Measurements from ENCODE around the gene SEC14L3. TPM values are rescaled to one million over a fixed set of nuclear protein-coding genes. Genes with fewer than 3 reads are reported as not detected.

Gene SEC14L3
- polyA plus RNA-seq, 3 donors, result not detected

- Histone ChIP-seq H3K4me1 (ENCODE audit: control insufficient read depth in 1 of 2, insufficient read depth in 2 of 2, low read length in 2 of 2) (no peaks in the 10 kb centered on the region), H2AFZ (ENCODE audit: insufficient read depth, low read depth, low read length, poor library complexity, severe bottlenecking) (no peak overlapping the region), H3K36me3 (replicated peaks in 1 of 2; ENCODE audit: control insufficient read depth in 1 of 2, insufficient read depth in 2 of 2, low read length in 2 of 2) (no peaks in the 10 kb centered on the region), H3K79me2 (ENCODE audit: insufficient read depth, low read length) (no peaks in the 10 kb centered on the region), H3K27me3 (ENCODE audit: control insufficient read depth in 2 of 2, insufficient read depth in 2 of 2, low read length in 2 of 2) (no peaks in the 10 kb centered on the region), H3K27ac (ENCODE audit: low read depth in 1 of 2, low read length in 2 of 2) (no peak overlapping the region), H4K20me1 (ENCODE audit: insufficient read depth, low read length) (no peaks in the 10 kb centered on the region), H3K9ac (ENCODE audit: insufficient read depth, low read length, poor library complexity, severe bottlenecking) (no peak overlapping the region), H3K4me3 (replicated peaks in 1 of 3; ENCODE audit: low read depth in 2 of 3, low read length in 3 of 3) (no peak overlapping the region), H3K4me2 (replicated peaks; ENCODE audit: extremely low read depth, low read length, poor library complexity, severe bottlenecking) (no peak overlapping the region), H3K9me3 (replicated peaks in 1 of 2; ENCODE audit: control insufficient read depth in 1 of 2, insufficient read depth in 1 of 2, low read length in 2 of 2) (no peaks in the 10 kb centered on the region)
- H3K9me3 Mint-ChIP-seq, result no peaks in the 10 kb centered on the region
- no peak overlapping the region for H3K4me3 Mint-ChIP-seq
- H3K27ac Mint-ChIP-seq, result no peak overlapping the region
- TF ChIP-seq, protein P1, sequence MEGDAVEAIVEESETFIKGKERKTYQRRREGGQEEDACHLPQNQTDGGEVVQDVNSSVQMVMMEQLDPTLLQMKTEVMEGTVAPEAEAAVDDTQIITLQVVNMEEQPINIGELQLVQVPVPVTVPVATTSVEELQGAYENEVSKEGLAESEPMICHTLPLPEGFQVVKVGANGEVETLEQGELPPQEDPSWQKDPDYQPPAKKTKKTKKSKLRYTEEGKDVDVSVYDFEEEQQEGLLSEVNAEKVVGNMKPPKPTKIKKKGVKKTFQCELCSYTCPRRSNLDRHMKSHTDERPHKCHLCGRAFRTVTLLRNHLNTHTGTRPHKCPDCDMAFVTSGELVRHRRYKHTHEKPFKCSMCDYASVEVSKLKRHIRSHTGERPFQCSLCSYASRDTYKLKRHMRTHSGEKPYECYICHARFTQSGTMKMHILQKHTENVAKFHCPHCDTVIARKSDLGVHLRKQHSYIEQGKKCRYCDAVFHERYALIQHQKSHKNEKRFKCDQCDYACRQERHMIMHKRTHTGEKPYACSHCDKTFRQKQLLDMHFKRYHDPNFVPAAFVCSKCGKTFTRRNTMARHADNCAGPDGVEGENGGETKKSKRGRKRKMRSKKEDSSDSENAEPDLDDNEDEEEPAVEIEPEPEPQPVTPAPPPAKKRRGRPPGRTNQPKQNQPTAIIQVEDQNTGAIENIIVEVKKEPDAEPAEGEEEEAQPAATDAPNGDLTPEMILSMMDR (IDR thresholded peaks at IDR 0.05), result no peak
- intact Hi-C loops (cut with micrococcal nuclease), result loop anchor here in 1 of 2 donors (10.0 kb wide), 1 partner anchor 369 kb away; no protein-coding TSS in a partner anchor
- WGBS (ENCODE audit: insufficient coverage), result no CpG with 5 or more reads among the region's 4 CpGs
- no peaks in the 10 kb centered on the region for H3K36me3 Mint-ChIP-seq
- DNase-seq, result no peak
- peaks cover 10 to 30% (median 13%) of the 10 kb centered on the region in 3 donors for H3K27me3 Mint-ChIP-seq (ENCODE audit: low read depth in 3 of 3)
- no peaks in the 10 kb centered on the region for H3K4me1 Mint-ChIP-seq
These were observed 2.3 kb upstream of the SEC14L3 start for GRCh38 chr22:30474121-30474520.

DNA sequence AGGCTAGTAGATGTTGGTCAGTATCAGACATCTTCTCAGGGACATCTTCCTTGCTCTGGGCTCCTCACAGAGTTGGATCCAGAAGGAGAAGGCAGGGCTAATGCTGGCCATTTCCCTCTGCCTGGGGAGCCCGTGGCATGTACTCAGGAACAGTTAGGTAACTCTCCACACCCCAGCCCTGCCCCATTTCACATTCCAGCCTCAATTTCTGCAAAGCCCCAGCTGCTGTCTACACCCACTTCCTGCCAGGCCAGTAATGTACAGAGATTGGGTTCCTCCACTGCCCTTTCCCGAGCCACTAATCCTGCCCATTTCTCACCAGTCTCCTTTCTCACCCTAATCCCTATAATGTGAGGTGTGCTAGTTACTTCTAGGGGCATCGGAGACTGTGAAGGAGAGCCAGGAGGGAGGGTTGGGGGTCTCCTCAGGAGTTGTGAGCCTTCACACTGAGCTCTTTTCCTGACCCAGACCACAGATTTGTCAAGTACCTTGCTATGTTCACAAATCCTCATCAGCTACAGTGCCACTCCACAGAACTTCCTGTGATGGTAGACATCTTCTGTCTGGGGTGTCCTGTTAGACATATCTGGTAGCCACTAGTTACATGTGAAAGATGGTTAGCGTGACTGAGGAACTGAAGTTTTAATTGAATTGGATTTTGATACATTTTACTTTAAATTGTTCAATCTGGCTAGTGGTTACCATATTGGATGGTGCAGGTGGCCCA, 1.3 kb upstream of the SEC14L3 start:
- no peak overlapping the region for H3K4me3 ChIP-seq (replicated peaks in 1 of 3; ENCODE audit: low read depth in 2 of 3, low read length in 3 of 3)
- no peaks in the 10 kb centered on the region for H3K9me3 ChIP-seq (replicated peaks in 1 of 2; ENCODE audit: control insufficient read depth in 1 of 2, insufficient read depth in 1 of 2, low read length in 2 of 2)
- H3K4me1 ChIP-seq (ENCODE audit: control insufficient read depth in 1 of 2, insufficient read depth in 2 of 2, low read length in 2 of 2), result no peaks in the 10 kb centered on the region
- no peak for DNase-seq
- no peaks in the 10 kb centered on the region for H3K4me1 Mint-ChIP-seq
- H3K9ac ChIP-seq (ENCODE audit: insufficient read depth, low read length, poor library complexity, severe bottlenecking), result no peak overlapping the region
- no peak overlapping the region for H2AFZ ChIP-seq (ENCODE audit: insufficient read depth, low read depth, low read length, poor library complexity, severe bottlenecking)
- H3K36me3 ChIP-seq (replicated peaks in 1 of 2; ENCODE audit: control insufficient read depth in 1 of 2, insufficient read depth in 2 of 2, low read length in 2 of 2), result no peaks in the 10 kb centered on the region
- H3K79me2 ChIP-seq (ENCODE audit: insufficient read depth, low read length), result no peaks in the 10 kb centered on the region
- no peaks in the 10 kb centered on the region for H3K36me3 Mint-ChIP-seq
- no peaks in the 10 kb centered on the region for H4K20me1 ChIP-seq (ENCODE audit: insufficient read depth, low read length)
- intact Hi-C loops (cut with micrococcal nuclease), result loop anchor here in 1 of 2 donors (10.0 kb wide), 1 partner anchor 368 kb away; no protein-coding TSS in a partner anchor
- WGBS (ENCODE audit: insufficient coverage), result 14% methylated on average over 1 of the region's 4 CpGs
- H3K9me3 Mint-ChIP-seq, result no peaks in the 10 kb centered on the region
- TF ChIP-seq, protein P1 (IDR thresholded peaks at IDR 0.05), result no peak
- H3K4me3 Mint-ChIP-seq, result no peak overlapping the region
- H3K27me3 ChIP-seq (ENCODE audit: control insufficient read depth in 2 of 2, insufficient read depth in 2 of 2, low read length in 2 of 2), result no peaks in the 10 kb centered on the region
- peaks cover 7 to 26% (median 13%) of the 10 kb centered on the region in 3 donors for H3K27me3 Mint-ChIP-seq (ENCODE audit: low read depth in 3 of 3)
- no peak overlapping the region for H3K27ac ChIP-seq (ENCODE audit: low read depth in 1 of 2, low read length in 2 of 2)
- H3K27ac Mint-ChIP-seq, result no peak overlapping the region
- no peak overlapping the region for H3K4me2 ChIP-seq (replicated peaks; ENCODE audit: extremely low read depth, low read length, poor library complexity, severe bottlenecking)
